Stimulated activated CD8-positive, alpha-beta memory T cell treated with anti-CD3 and anti-CD28 coated beads, Interleukin-7, amount 100 ng/mL, for 24 hours (primary cell): Measurements from ENCODE around the gene CACNA1E.

Experiments used
- DNase-seq: peaks from one replicate; pipeline ENCODE4 v3.0.0-alpha.2; 2020; ENCODE audit warnings: low read depth

CACNA1E gene

DNA sequence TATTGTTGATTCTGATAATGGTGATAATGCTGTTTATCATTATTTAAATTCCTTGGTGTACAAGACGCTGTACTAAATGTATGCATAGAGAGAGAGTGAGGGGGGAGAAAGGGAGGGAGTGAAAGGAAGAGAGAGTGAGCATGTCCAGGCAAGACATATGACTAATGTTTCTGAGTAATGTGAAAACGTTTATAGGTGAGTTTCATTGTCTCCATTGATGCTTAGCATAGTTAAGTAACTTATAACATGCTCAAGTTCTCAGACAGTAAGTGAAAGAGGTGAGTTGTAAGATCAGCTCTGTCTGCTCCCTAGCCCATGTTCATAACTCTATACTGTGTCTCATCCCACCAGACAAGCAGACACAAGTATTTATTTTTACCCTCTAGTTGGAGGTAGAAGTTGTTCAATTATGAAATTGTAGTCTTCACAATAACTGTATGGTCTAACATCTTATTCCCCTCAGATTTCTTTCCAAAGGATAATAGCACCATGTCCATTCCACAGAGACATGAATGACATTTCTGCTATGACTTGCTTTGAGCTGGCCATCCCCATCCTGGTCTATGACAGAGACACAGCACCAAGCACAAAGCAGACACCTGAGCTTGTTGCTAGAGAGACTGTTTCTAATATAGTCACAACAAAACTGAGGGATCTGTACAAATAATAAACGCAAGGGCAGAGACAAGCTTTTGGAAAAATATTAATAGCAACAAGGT, 285.1 kb downstream of the CACNA1E start:
- no peak for DNase-seq

DNA sequence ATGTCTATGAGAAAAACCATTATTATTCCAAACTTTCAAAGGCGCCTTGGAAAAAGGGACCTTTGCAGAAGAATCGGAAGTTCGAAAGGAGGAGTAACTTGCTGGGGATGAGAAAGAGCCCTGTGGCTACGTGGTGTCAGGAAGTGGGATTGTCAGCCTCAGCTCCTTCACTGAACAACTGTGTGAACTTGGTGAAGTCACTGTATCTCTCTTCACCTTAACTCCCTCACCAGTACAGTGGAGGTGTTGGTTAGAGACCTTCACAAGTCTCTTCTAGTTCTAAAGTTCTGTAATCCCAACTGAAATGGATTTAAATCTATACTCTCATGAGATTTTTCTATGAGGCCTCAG, 285.6 kb downstream of the CACNA1E start:
- no peak for DNase-seq

DNA sequence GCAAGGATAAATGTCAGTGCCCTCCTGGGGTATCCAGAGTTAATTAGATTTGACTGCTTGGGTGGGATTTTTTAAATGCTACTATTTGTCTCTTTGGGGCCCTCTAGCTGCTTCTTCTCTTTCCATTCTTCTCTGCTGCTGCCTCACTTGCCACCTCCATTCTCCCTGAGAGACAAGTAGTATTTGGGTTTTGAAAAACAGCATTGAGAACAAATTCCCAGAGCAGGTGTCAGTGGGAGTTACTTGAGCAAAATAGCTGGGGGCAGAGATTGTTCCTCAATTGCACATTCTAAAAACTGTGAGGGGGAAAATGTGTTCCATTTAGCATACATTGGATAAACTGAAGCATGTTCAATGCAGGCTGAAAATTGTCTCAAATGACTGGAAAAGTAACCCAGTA, 286.5 kb downstream of the CACNA1E start:
- DNase-seq: no peak

DNA sequence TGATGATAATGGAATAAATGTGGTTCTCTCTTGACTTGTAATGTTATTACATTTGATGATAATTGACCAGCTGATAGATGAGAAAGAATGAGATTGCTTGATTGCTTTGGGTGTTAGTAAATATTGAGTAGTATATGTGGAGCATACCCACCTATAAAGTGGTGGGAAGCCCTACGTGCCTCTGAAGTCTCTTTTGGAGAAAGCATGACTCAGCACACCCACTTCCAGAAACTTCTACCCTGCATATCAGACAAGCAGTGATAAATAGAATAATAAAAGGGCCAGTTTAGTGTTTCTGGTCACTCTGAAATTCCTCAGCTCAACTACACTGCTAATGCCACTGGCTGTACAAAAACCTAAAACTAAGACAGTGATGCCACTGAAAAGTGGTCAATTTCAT, 289.4 kb downstream of the CACNA1E start:
- DNase-seq: no peak

DNA sequence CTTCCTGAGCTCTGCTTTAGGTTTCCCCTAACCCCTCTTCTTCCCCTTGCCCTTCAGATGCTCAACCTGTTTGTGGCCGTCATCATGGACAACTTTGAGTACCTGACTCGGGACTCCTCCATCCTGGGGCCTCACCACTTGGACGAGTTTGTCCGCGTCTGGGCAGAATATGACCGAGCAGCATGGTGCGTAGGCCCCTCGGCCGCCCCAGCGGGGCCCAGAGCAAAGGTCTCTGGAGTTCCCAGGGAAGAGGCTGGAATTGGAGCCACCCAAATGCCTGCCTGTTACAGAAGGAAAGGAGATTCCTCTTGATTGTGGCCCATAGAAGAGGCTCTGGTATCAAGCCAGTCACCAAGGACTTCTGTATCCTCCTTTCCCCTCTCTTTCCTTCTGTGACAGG, 292.7 kb downstream of the CACNA1E start:
- no peak for DNase-seq

DNA sequence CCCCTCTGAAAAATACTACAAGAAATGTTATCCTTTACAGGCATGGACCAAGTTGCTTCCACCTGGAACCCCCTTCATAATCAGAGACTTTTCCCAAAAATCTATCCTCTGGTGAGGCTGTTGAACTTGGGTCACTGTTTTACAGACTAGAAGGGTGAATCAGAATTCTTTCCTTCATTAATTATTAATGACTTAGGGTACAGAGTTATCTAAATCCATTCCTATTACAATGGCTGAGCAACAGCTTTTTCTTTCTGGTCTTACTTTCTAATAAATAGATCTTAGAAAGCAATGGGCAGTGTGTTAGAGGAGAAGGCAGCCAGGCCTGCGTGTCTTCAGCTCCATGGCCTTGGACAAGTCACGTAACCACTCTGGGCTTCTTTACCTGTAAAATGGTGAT, 294.0 kb downstream of the CACNA1E start:
- no peak for DNase-seq

DNA sequence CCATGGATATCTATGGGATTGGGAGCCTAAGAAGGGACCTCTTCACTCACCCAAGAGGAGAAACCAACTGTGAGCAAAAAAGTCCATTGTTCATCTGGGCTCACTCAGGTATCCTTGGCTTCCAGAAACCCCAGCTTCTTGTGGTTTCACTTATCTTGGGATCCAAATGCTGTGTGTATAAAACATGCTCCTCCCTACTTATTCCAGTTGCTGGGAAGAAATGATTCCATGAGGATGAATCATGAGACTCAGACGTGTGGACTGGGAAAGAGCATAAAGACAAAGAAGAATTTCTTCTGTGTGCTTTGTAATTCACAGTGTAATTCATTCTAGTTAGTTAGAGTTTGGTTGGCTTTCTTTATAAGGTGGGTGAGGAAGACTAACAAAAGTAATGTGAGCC, 294.5 kb downstream of the CACNA1E start:
- no peak for DNase-seq

DNA sequence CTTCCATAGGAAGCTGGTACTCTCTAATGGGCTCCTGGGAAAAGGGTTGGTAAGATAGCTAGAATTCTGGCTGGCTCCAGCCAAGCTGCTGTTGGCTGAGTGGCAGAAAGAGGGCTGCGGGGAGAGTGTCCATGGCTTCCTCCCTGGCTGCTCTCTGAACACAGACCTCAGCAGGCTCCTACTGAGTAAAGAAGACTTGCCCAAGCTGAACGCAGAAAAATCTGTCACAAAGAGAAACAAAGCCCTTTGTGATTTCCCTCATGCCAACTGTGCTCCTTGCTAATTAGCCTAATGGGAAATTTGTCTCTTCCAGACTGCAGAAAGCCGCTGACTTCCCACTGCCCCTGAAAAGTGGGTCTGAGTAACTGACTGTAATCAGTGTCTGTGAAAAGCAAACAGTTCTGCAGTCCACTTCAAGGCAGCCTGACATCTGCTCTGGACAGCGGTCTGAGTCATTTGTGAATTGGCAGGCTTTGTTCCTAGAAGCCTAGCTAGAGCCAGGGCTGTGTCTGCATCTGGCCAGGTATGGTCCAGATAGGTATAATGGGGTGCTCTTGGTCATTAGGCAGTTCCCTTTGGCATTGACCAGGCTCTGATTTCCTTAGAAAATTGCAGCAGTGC, 295.4 kb downstream of the CACNA1E start:
- no peak for DNase-seq

DNA sequence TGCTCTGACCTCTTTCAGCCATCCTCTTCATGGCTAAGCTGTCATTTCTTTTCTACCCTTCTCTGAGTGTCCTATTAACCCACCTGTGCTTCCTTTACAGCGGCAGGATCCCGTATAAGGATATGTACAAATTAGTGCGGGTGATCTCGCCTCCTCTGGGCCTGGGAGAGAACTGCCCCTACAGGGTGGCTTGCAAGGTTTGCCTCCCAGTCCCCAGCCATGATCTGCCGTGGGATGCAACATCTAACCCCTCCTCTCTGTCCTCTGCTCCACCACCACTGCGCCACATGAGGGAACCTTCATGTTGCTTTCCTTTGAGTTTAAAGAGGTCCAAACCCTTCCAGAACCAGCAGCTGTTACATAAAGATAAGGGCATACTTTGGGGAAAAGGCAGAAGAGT, 296.0 kb downstream of the CACNA1E start:
- no peak for DNase-seq

DNA sequence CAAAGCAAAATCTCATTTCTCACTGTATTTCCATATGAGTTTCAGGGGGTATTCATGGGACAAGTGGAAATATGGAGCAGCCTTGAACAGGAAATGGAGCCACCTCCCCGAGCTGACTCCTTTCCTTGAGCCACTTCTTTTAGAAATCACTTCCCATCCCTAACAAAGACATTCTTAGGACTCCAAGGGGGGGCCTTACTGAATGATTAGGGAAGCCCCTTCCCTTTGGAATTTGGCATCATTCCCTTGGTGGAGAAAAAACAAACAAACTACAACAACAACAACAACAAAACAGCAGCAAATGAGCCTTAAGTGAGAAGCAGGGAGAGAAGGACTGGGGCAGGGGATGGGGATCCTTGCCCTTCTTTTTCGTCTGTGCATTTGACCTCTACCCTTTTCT, 299.9 kb downstream of the CACNA1E start:
- DNase-seq: no peak

DNA sequence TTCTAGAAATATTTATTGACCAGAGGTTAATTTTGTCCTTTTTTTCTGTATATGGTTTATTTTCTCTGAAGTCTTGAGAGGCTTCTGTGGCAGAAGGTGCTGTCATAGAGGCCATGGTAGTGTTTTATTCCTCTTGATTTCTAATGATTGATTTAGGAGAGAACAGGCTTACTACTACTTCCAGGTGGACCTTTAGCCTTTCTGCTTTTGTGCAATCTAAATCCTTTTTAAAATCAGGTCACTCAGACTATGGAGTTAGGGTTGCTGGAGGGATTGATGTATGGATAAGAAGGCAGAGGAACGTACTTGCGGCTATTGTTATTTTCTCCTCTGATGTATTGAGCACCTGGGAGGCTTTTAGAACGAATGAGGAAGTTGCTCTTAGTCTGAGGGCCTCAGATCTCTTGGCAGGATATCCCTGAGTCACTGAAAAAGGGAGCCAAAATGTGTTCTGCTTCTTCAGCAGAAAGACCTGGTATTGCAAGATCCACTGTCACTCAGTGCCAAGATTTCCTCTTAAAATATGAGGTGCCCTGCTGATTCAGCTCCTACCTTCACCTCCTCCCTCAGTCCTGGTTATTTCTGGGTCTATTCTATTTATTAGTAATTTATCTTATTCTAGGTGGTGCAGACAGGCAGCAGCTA, 300.8 kb downstream of the CACNA1E start:
- no peak for DNase-seq

DNA sequence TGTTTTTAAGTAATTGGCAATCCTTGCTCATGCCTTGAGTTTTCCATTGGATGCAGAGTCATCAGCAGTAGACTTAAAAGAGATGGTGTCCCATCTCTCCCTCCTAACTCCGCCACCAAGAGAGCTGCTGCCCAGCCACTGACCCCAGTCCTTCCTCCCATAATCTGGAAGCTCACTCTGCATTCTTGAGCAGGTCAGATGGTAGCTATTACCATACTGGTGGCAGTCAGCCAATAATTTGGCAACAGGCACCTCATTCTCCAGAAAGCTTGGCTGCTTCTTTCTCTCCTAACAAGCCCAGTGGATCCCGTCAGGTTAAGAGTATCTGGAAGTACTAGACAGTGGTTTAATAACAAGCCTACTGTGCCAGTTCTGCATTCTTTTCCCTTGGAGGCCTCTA, 306.1 kb downstream of the CACNA1E start:
- DNase-seq: no peak

DNA sequence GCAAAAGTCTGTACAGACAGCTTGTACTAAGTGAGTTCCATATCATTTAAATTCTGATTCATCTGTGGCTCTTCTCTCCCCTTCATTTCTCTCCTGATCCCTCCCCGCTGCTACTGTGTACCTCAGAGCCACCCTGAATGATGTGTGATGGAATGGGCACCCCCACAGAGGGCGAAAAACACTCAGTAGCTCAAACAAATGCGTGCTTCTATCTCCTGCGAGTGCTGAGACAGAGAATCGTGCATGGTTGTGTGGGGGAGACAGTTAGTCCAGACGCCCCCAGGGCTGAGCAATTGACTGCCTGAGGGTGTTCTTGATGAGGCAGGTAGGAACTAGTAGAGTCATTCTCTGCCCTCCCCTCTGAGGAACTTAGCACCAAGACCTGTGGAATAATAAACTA, 308.4 kb downstream of the CACNA1E start:
- no peak for DNase-seq

DNA sequence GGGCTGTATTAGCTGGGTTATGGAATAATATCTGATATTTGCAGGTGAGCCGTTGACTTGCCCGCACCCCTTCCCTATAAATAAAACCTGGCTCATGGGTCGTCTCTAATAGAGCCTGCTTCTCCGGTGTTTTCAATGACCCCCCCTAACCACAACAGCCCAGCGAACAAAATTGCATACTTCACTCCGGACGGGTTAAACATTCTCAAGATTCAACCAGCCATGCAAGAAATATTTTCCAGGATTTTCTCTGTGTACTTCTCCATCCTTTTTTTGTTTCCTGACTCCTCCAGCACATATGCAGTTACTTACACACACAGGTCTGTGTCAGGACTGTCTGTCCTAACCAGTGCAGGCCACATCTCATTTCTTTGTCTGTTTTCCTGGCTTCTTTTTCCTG, 310.5 kb downstream of the CACNA1E start:
- DNase-seq: no peak

DNA sequence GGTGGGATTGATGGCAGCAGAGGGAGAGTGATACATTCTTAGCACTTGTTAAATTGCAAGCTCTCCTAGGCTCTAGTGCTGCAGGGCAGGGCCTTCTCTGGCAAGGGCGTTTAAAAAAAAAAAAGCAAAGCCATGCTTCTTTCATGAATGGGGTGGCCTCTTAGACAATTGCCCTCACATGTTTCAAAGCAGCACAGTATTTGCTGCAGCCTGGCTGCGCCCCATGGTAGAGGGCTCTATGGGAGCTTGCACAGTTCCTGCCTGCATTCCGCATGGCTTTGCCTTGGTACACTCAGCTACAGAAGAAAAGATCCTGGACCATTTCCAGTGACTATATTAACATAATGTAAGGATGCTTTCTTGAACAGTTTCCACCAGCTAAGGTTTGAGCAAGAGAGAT, 311.0 kb downstream of the CACNA1E start:
- no peak for DNase-seq

DNA sequence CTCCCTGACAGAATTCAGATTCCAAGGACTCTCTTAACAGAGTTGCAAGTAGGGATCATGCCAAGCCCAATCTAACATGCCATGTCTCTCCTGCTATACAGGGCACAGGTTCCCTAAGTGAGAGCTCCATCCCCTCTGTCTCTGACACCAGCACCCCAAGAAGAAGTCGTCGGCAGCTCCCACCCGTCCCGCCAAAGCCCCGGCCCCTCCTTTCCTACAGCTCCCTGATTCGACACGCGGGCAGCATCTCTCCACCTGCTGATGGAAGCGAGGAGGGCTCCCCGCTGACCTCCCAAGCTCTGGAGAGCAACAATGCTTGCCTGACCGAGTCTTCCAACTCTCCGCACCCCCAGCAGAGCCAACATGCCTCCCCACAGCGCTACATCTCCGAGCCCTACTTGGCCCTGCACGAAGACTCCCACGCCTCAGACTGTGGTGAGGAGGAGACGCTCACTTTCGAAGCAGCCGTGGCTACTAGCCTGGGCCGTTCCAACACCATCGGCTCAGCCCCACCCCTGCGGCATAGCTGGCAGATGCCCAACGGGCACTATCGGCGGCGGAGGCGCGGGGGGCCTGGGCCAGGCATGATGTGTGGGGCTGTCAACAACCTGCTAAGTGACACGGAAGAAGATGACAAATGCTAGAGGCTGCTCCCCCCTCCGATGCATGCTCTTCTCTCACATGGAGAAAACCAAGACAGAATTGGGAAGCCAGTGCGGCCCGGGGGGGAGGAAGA, 315.0 kb downstream of the CACNA1E start:
- DNase-seq: no peak

DNA sequence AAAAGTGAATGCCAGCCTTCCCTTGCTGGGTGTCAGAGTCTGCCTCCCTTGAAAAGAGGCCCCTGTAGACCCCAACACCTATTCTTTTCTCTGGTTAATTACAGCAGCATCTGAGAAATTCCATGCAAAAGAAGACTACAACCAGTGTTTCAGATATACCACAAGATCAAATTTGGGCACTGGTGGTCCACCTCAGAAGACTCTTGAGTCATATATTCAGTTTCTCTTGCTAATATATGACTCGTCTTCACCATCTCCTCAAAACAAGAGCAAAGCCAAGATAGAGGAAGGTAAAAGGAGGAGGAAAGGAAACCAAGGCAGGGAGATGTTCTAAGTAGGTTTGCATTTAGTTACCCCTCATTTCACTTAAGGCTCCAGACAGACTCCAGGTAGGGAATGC, 318.3 kb downstream of the CACNA1E start:
- DNase-seq: no peak

DNA sequence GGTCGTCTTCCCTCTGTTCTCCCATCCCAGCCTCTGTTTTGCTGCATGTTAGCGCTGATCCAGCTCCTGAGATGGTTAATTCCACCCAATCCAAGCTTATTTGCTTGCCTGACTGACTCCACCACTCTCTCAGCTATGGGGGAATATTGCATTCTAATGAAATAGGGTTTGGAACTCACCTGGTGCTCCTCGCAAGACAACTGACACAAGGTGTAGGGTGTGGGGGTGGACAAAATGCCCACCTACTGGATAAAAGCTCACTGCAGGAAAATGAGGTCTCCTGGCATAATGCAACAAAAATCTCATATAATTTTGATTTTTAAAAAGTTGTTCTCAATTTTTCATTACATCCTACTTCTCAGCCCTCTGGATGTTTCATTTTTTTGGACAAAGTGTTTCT, 319.1 kb downstream of the CACNA1E start:
- DNase-seq: no peak

DNA sequence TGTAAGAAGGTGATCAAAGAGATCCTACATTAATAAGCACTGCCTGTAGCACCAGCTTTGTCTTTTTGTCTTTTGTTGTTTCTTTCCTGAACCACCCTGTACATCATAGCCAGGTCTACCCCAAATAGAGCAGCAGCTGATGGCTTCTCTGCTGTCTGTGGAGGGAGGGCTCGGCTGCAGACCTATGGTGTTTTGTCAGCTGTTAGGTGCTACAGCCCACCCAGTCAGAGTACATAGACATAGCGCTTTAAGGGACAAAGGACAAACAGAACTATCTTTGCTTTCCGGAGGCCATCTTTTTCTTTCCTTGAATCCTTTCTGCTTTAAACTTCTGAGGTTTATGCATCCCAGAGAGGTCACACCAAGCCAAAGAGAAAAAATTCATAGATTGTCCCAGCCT, 320.1 kb downstream of the CACNA1E start:
- DNase-seq: no peak

DNA sequence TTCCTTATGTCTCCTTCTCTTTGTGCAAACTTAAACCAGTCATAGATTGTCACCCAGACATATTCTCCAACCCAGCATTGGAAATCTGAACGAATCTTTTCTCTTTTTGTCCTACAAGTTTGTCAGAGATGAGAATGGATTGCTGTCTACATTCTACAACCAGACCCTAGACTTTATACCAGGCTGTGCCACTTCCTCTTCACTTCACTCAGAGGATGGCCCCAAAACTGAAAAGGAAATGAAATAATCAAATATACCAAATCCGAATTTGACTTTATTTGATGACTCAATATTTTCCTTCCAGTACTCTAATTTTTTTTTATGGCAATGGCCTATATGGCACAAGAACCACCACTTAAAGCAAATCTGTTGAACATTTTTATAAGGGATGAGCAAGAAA, 321.7 kb downstream of the CACNA1E start:
- DNase-seq: no peak

DNA sequence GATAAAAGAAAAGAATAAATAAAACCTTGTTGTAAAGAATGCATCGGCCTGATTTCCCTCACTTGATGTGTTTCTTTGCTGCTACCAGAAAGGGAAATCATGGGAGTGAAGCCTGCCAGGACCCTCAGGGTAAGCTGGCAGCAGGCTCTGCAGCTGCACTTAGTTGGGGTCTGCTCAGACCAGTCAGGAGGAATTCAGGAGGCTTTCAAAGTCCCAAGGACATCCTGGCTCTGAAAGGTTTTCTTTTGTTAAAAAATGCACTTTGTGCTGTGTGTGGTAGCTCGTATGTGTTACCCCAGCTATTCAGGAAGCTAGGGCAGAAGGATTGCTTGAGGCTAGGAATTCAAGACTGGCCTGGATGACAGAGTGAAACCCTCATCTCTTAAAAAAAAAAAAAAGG, 323.4 kb downstream of the CACNA1E start:
- no peak for DNase-seq

DNA sequence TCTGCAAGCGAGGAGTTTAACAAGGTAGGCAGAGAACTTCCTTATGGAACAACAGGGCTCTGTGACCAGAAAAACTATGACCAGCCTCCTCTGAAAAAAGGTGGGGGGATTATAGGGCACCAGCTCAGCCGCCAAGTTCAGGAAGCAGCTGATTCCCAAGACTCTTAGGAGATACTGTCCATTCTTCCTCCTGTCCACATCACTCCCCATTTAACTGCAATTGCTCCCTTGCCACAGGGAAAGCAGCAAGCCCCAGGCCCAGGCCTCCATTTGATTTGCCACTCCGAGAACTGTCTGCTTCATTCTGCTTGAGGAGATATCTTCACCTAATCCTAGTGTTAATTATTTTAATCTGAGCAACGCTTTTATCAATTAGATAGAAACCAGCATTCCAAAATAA, 323.9 kb downstream of the CACNA1E start:
- DNase-seq: no peak

DNA sequence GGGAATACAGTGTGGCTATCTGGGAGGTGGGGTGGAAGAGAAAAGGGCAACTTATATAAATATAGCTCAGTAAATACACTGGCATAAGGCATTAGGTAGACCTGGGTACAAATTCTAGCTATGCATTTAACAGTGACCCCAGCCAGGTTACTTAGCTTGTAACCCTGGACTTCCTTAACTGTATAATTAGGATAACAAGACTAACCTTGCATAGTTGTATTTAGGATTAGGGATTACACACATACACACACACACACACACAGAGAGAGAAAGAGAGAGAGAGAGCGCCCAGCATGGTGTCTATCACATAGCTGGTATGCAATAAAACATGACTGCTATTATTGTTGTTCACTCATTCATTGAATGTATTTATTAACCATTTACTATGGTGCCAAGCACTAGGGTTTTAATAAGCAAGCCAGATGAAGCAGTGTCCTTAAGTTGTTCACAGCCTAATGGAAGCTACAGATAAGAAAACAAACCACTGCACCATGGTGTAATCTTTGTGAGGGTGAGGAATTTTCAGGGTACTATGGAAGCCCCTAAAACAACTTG, 326.8 kb downstream of the CACNA1E start:
- no peak for DNase-seq
